ENCODE measurements around the gene TULP3.

TULP3 gene

GRCh38 chr12:2877953-2878732 lies 12.5 kb upstream of the TULP3 start:
- peak; percentile 93 for DNase-seq

- no peak for DNase-seq
Observed at GRCh38 chr12:2879853-2880252, 10.8 kb upstream of the TULP3 start.

- no peak for DNase-seq
Observed at GRCh38 chr12:2884810-2885209, 5.9 kb upstream of the TULP3 start.

GRCh38 chr12:2886768-2887450 lies 3.8 kb upstream of the TULP3 start:
- no peak for DNase-seq

- DNase-seq = no peak
Observed at GRCh38 chr12:2890001-2890387, 697 bp upstream of the TULP3 start.

GRCh38 chr12:2891240-2892053 lies 756 bp downstream of the TULP3 start:
- no peak for DNase-seq

GRCh38 chr12:2892246-2892645 lies 1.6 kb downstream of the TULP3 start:
- no peak for DNase-seq

- DNase-seq = no peak
Observed at GRCh38 chr12:2893007-2893406, 2.3 kb downstream of the TULP3 start.

- DNase-seq = no peak
Observed at GRCh38 chr12:2895051-2895451, 4.4 kb downstream of the TULP3 start.

GRCh38 chr12:2895511-2895910 lies 4.8 kb downstream of the TULP3 start:
- no peak for DNase-seq

- DNase-seq = no peak
Observed at GRCh38 chr12:2897418-2897817, 6.7 kb downstream of the TULP3 start.

- no peak for DNase-seq
Observed at GRCh38 chr12:2900642-2901041, 10.0 kb downstream of the TULP3 start.

- no peak for DNase-seq
Observed at GRCh38 chr12:2902272-2902880, 11.7 kb downstream of the TULP3 start.

GRCh38 chr12:2904260-2904659 lies 13.6 kb downstream of the TULP3 start:
- no peak for DNase-seq

GRCh38 chr12:2912216-2912575 lies 21.5 kb downstream of the TULP3 start:
- no peak for DNase-seq

- no peak for DNase-seq
Observed at GRCh38 chr12:2919249-2919648, 28.6 kb downstream of the TULP3 start.

- no peak for DNase-seq
Observed at GRCh38 chr12:2922329-2922728, 31.6 kb downstream of the TULP3 start.

- no peak for DNase-seq
Observed at GRCh38 chr12:2923057-2923456, 32.4 kb downstream of the TULP3 start.

GRCh38 chr12:2924019-2924418 lies 33.3 kb downstream of the TULP3 start:
- DNase-seq = no peak

- DNase-seq = no peak
Observed at GRCh38 chr12:2925322-2925995, 34.8 kb downstream of the TULP3 start.

GRCh38 chr12:2930865-2931264 lies 40.2 kb downstream of the TULP3 start:
- no peak for DNase-seq

- DNase-seq = no peak
Observed at GRCh38 chr12:2933586-2933985, 42.9 kb downstream of the TULP3 start.

- no peak for DNase-seq
Observed at GRCh38 chr12:2934371-2934770, 43.7 kb downstream of the TULP3 start.
